Astrocyte (in vitro differentiated cells and primary cell): ENCODE measurements around the gene PLPP1. TPM values are rescaled to one million over a fixed set of nuclear protein-coding genes. Genes with fewer than 3 reads are reported as not detected.

Experiments used
- DNase-seq: peaks from one replicate; pipeline ENCODE4 v3.0.0-alpha.2; 2010; ENCODE audit warnings: low read depth
- FAIRE-seq: peaks from 2 replicates; lab custom pipeline; 2011; peaks lifted over from hg19 to GRCh38; lab: Jason Lieb, UNC
- H2AFZ ChIP-seq: 2 replicates; pipeline ENCODE4 v1.6.0; 2012; ENCODE audit warnings: low read depth, low read length, inconsistent platforms
- H3K27ac ChIP-seq: 2 replicates; pipeline ENCODE4 v1.5.1; 2011; ENCODE audit warnings: low read depth, low read length, inconsistent platforms
- H3K27me3 ChIP-seq: 2 replicates; pipeline ENCODE4 v1.6.0; 2011; ENCODE audit warnings: low read length, inconsistent platforms; ENCODE audit not compliant: insufficient read depth
- H3K36me3 ChIP-seq: 2 replicates; pipeline ENCODE4 v1.5.1; 2011; ENCODE audit warnings: low read length, inconsistent platforms; ENCODE audit not compliant: insufficient read depth
- H3K4me1 ChIP-seq: 2 replicates; pipeline ENCODE4 v1.5.1; 2011; ENCODE audit warnings: low read length, inconsistent platforms; ENCODE audit not compliant: insufficient read depth
- H3K4me2 ChIP-seq: 2 replicates; pipeline ENCODE4 v1.6.0; 2012; ENCODE audit warnings: low read length, inconsistent platforms
- H3K4me3 ChIP-seq: 2 replicates; pipeline ENCODE4 v1.5.1; 2011; ENCODE audit warnings: low read depth, mild to moderate bottlenecking, low read length, inconsistent platforms; ENCODE audit not compliant: insufficient read depth
- H3K79me2 ChIP-seq: 2 replicates; pipeline ENCODE4 v1.6.0; 2012; ENCODE audit warnings: mild to moderate bottlenecking, low read length, inconsistent platforms; ENCODE audit not compliant: insufficient read depth
- H3K9ac ChIP-seq: 2 replicates; pipeline ENCODE4 v1.6.0; 2012; ENCODE audit warnings: mild to moderate bottlenecking, low read length, inconsistent platforms
- H3K9me3 ChIP-seq: 2 replicates; pipeline ENCODE4 v1.5.1; 2012; ENCODE audit warnings: low read depth, mild to moderate bottlenecking, low read length, inconsistent platforms; ENCODE audit not compliant: insufficient read depth
- H4K20me1 ChIP-seq: 2 replicates; pipeline ENCODE4 v1.6.0; 2012; ENCODE audit warnings: low read length, inconsistent platforms; ENCODE audit not compliant: insufficient read depth
- H3K27ac Mint-ChIP-seq: one replicate; pipeline ENCODE4 v1.8.0; 2021; ENCODE audit warnings: mild to moderate bottlenecking, mixed read lengths; ENCODE audit not compliant: unreplicated experiment
- H3K27me3 Mint-ChIP-seq: one replicate; pipeline ENCODE4 v1.8.0; 2021; ENCODE audit warnings: low read depth, mixed read lengths; ENCODE audit not compliant: unreplicated experiment
- H3K36me3 Mint-ChIP-seq: one replicate; pipeline ENCODE4 v1.8.0; 2021; ENCODE audit warnings: low read depth, mixed read lengths; ENCODE audit not compliant: unreplicated experiment
- H3K4me1 Mint-ChIP-seq: one replicate; pipeline ENCODE4 v1.8.0; 2021; ENCODE audit warnings: low read depth, mixed read lengths; ENCODE audit not compliant: unreplicated experiment
- H3K4me3 Mint-ChIP-seq: one replicate; pipeline ENCODE4 v1.8.0; 2021; ENCODE audit warnings: mild to moderate bottlenecking, moderate library complexity, mixed read lengths; ENCODE audit not compliant: unreplicated experiment
- H3K9me3 Mint-ChIP-seq: one replicate; pipeline ENCODE4 v1.8.0; 2021; ENCODE audit warnings: mild to moderate bottlenecking, mixed read lengths; ENCODE audit not compliant: unreplicated experiment
- EZH2 ChIP-seq: IDR thresholded peaks from 2 replicates; pipeline ENCODE4 v1.6.1; 2012; ENCODE audit warnings: mild to moderate bottlenecking, low read length, inconsistent platforms; ENCODE audit not compliant: insufficient read depth
- total RNA-seq: library from RNA; stranded (reverse); gene quantifications from 2 replicates; pipeline ENCODE4 v1.2.1, GENCODE V29; 2021
- TF ChIP-seq, protein P1 (sequence below): IDR thresholded peaks from 2 replicates; pipeline ENCODE4 v1.5.1; 2011; ENCODE audit warnings: low read depth, mild to moderate bottlenecking, inconsistent platforms, low read length, moderate library complexity; ENCODE audit not compliant: insufficient read depth

PLPP1 gene
- total RNA-seq, 1 donor from 2014 or later: 56.3 TPM

DNA sequence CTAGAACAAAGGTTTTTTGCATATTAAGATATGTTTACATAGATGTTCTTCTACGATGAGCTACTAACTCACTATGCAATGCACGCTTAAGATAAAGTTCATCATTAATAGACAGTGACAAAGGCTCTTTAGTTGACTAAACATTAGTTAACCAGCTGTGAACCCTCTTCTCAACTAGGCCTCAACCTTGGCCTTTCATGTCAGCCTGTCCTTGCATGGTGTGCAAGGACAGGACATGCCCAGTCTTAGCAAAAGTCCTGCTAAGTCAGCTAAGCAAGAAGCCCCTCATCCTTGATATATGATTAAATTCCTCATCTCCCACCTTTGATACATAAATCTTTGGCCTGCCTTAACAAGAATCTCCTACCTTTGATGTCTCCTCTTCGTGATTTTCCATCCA lies 50.9 kb downstream of the PLPP1 start:
- no peak overlapping the region for H3K9ac ChIP-seq
- H4K20me1 ChIP-seq: peaks cover 4% of the 10 kb centered on the region
- H3K4me1 ChIP-seq: peaks cover 4% of the 10 kb centered on the region
- FAIRE-seq (no peak), DNase-seq (no peak)
- no peak overlapping the region for H3K4me3 Mint-ChIP-seq
- no peaks in the 10 kb centered on the region for H3K27me3 Mint-ChIP-seq
- H3K27ac ChIP-seq: no peak overlapping the region
- H3K36me3 ChIP-seq: no peaks in the 10 kb centered on the region
- H3K9me3 Mint-ChIP-seq: no peaks in the 10 kb centered on the region
- no peaks in the 10 kb centered on the region for H3K9me3 ChIP-seq
- H3K27me3 ChIP-seq: no peaks in the 10 kb centered on the region
- TF ChIP-seq, protein P1, sequence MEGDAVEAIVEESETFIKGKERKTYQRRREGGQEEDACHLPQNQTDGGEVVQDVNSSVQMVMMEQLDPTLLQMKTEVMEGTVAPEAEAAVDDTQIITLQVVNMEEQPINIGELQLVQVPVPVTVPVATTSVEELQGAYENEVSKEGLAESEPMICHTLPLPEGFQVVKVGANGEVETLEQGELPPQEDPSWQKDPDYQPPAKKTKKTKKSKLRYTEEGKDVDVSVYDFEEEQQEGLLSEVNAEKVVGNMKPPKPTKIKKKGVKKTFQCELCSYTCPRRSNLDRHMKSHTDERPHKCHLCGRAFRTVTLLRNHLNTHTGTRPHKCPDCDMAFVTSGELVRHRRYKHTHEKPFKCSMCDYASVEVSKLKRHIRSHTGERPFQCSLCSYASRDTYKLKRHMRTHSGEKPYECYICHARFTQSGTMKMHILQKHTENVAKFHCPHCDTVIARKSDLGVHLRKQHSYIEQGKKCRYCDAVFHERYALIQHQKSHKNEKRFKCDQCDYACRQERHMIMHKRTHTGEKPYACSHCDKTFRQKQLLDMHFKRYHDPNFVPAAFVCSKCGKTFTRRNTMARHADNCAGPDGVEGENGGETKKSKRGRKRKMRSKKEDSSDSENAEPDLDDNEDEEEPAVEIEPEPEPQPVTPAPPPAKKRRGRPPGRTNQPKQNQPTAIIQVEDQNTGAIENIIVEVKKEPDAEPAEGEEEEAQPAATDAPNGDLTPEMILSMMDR: no peak
- no peak for TF ChIP-seq EZH2
- H3K4me1 Mint-ChIP-seq: peaks cover 24% of the 10 kb centered on the region
- no peak overlapping the region for H3K4me3 ChIP-seq
- no peak overlapping the region for H2AFZ ChIP-seq
- H3K4me2 ChIP-seq: no peak overlapping the region
- no peak overlapping the region for H3K27ac Mint-ChIP-seq
- H3K79me2 ChIP-seq: no peaks in the 10 kb centered on the region
- no peaks in the 10 kb centered on the region for H3K36me3 Mint-ChIP-seq

DNA sequence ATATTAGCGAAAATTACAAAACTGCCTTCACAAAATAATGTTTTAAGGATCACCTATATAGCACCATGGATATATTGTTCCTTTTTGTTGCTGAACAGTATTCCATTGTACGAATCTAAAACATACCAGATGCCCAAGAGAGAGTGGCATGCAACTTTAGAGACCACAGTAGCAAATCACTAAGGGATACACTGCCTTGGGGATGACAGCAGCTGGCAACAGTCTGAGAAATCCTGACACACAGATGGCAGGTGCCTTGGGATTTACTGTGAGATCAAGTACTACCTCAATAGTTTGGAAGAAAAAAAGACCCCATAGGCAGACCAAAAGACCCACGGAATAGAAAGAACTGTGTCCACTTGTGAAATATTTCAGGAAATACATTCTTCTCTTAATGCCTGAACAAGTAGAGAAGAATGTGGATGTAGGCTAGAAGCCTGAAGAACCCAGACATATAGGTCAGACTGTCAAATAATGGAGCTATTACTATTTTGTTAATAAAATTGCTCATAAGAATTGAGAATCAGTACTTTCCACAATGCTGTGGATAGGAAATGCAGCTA lies 53.4 kb downstream of the PLPP1 start:
- H3K4me3 Mint-ChIP-seq: no peak overlapping the region
- no peaks in the 10 kb centered on the region for H3K36me3 ChIP-seq
- H2AFZ ChIP-seq: no peak overlapping the region
- peaks cover 7% of the 10 kb centered on the region for H4K20me1 ChIP-seq
- peaks cover 4% of the 10 kb centered on the region for H3K79me2 ChIP-seq
- no peak overlapping the region for H3K9ac ChIP-seq
- H3K27me3 Mint-ChIP-seq: no peaks in the 10 kb centered on the region
- TF ChIP-seq EZH2: no peak
- TF ChIP-seq, protein P1: no peak
- H3K4me1 ChIP-seq: peaks cover 4% of the 10 kb centered on the region
- H3K27me3 ChIP-seq: no peaks in the 10 kb centered on the region
- H3K4me3 ChIP-seq: no peak overlapping the region
- H3K9me3 Mint-ChIP-seq: no peaks in the 10 kb centered on the region
- peak overlapping the region; percentile 14 for H3K27ac Mint-ChIP-seq
- DNase-seq: peak; percentile 8
- H3K4me2 ChIP-seq: peak overlapping the region; percentile 50
- peaks cover 29% of the 10 kb centered on the region for H3K4me1 Mint-ChIP-seq
- peak; percentile 62 for FAIRE-seq
- peak overlapping the region; percentile 34 for H3K27ac ChIP-seq
- no peaks in the 10 kb centered on the region for H3K9me3 ChIP-seq
- no peaks in the 10 kb centered on the region for H3K36me3 Mint-ChIP-seq

- Histone ChIP-seq H4K20me1 (peaks cover 9% of the 10 kb centered on the region), H3K9ac (no peak overlapping the region), H3K27me3 (no peaks in the 10 kb centered on the region), H3K79me2 (peaks cover 4% of the 10 kb centered on the region), H2AFZ (no peak overlapping the region), H3K36me3 (no peaks in the 10 kb centered on the region), H3K4me3 (no peak overlapping the region), H3K27ac (peak overlapping the region; percentile 34), H3K4me2 (peak overlapping the region; percentile 50), H3K9me3 (no peaks in the 10 kb centered on the region), H3K4me1 (peaks cover 4% of the 10 kb centered on the region)
- Mint-ChIP-seq H3K4me1 (peaks cover 30% of the 10 kb centered on the region), H3K9me3 (no peaks in the 10 kb centered on the region), H3K27me3 (no peaks in the 10 kb centered on the region), H3K36me3 (no peaks in the 10 kb centered on the region), H3K4me3 (no peak overlapping the region), H3K27ac (no peak overlapping the region)
- FAIRE-seq: peak; percentile 85
- peak; percentile 47 for DNase-seq
- TF ChIP-seq EZH2: no peak
- TF ChIP-seq, protein P1: no peak
Observed at GRCh38 chr5:55480781-55481180, 54.0 kb downstream of the PLPP1 start.
